Urinary bladder (tissue), 4 donors: Measurements from ENCODE around the gene ULBP1. TPM values are rescaled to one million over a fixed set of nuclear protein-coding genes. Genes with fewer than 3 reads are reported as not detected.
"Not testable (repeated sequence)": the region's sequence is repeated elsewhere in the genome, so short reads cannot be mapped to it uniquely, and the experiment has no call there.

Source experiments
- DNase-seq: peaks from one replicate; pipeline ENCODE4 v3.0.0-alpha.2; 2015; ENCODE audit errors: extremely low spot score
- H3K27ac ChIP-seq: one replicate; pipeline ENCODE4 v1.5.1; 2013; ENCODE audit warnings: low read depth, mild to moderate bottlenecking, moderate library complexity
- H3K36me3 ChIP-seq: one replicate; pipeline ENCODE4 v1.6.1; 2013; ENCODE audit warnings: mild to moderate bottlenecking, moderate library complexity; ENCODE audit not compliant: insufficient read depth
- H3K4me1 ChIP-seq: one replicate; pipeline ENCODE4 v1.6.1; 2013; ENCODE audit warnings: mild to moderate bottlenecking, moderate library complexity; ENCODE audit not compliant: insufficient read depth
- H3K4me3 ChIP-seq: one replicate; pipeline ENCODE4 v1.5.1; 2013; ENCODE audit warnings: low read depth, low read length
- WGBS: extraction: QIAGEN DNeasy Blood & Tissue Kit; methylation state at CpG from one replicate; pipeline ENCODE4 v1.1.7; 2013; 5-methylcytosine and 5-hydroxymethylcytosine counted together
- polyA plus RNA-seq: library from polyadenylated mRNA; stranded (reverse); fragments of 200-250 nt; gene quantifications from one replicate; pipeline ENCODE4 v1.2.3, GENCODE V29; 2013
- total RNA-seq: library from RNA; depleted of rRNA; stranded (reverse); fragments of >200 nt; gene quantifications from one replicate; pipeline ENCODE4 v1.2.3, GENCODE V29; 2014
- donor health status: healthy with polysubstance abuse.
- donor health status: healthy.

Gene ULBP1
- total and polyA plus RNA-seq, 2 donors: 0.03 to 0.16 TPM

DNA sequence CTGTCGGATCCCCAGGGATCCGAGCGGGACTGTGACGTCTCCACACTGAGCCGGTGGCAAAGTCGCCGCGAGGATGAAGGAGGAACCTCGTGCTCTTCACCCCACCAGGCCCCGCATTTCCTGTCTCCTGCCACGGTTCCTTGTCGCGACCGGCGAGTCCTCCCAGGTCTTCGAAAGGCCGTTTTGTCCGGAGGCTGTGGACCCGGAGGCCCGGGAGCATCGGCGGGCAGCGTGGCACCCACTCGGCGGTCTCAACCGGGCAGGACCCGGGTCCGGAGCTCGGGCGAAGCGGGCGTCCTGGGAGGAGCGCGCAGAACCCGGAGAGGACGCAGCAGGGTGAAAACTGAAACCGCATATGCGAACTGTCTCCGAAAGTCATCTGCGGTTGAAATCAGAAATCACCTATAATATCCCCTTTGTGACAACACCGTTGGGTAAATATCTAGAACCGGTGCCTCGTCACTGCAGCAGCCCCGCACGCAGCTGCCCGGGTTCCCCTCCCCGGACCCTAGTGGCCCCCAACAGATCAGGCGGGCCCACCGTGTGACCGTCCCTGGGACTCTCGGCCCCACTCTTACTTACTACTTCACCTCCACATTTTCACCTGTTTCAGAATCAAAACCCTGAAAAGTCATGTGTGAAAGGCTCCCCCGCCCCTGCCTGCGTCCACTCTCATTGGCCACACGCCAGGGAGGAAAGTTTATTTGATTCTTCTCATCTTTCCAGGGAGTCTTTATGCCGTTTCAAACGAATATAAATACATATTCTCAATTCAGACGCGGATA is 25.0 kb upstream of the ULBP1 start:
- Histone ChIP-seq H3K4me3 (peak overlapping the region; percentile 32), H3K4me1 (peaks cover 3% of the 10 kb centered on the region), H3K36me3 (no peaks in the 10 kb centered on the region), H3K27ac (no peak overlapping the region)
- no peak for DNase-seq
- WGBS: 2% methylated on average over 58 of the region's 58 CpGs

GRCh38 chr6:149939356-149939648 is 24.4 kb upstream of the ULBP1 start:
- Histone ChIP-seq H3K27ac (no peak overlapping the region), H3K36me3 (no peaks in the 10 kb centered on the region), H3K4me1 (peaks cover 3% of the 10 kb centered on the region), H3K4me3 (no peak overlapping the region)
- 24% methylated on average over 5 of the region's 5 CpGs for WGBS
- DNase-seq: no peak

GRCh38 chr6:149939909-149940671 is 23.7 kb upstream of the ULBP1 start:
- Histone ChIP-seq H3K4me3 (no peak overlapping the region), H3K36me3 (no peaks in the 10 kb centered on the region), H3K27ac (no peak overlapping the region), H3K4me1 (peaks cover 3% of the 10 kb centered on the region)
- no peak for DNase-seq
- WGBS: 16% methylated on average over 6 of the region's 6 CpGs

DNA sequence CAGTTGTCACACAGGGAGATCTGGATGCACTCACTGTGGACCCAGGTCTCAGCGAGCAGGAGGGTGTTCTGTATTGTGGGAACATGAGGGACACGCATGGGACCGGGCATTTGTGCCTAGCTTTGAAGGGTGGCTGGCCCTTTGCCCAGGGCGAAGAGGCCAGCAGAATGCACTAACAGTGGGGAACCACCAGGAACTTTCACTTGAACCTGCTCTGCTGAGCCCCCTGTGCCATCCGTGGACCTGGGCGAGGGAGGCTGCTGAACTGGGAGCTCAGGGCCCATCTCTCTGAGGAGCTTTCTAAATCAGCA is 23.1 kb upstream of the ULBP1 start:
- Histone ChIP-seq H3K36me3 (no peaks in the 10 kb centered on the region), H3K4me3 (no peak overlapping the region), H3K4me1 (peaks cover 3% of the 10 kb centered on the region), H3K27ac (no peak overlapping the region)
- WGBS: 29% methylated on average over 6 of the region's 6 CpGs
- DNase-seq: no peak

GRCh38 chr6:149941583-149942460 is 21.9 kb upstream of the ULBP1 start, which contains the start of gene ULBP2:
TSS of gene ULBP2 (plus strand) at chr6:149942014. CDS start at chr6:149942073, 59 bp downstream.
- peak; percentile 59 for DNase-seq
- Histone ChIP-seq H3K27ac (no peak within 1 kb of the TSS), H3K4me3 (peak within 1 kb of the TSS; percentile 35), H3K4me1 (peaks cover 3% of the 10 kb centered on the region), H3K36me3 (no peaks in the 10 kb centered on the region)
- under 1% methylated on average over 62 of the region's 62 CpGs for WGBS

- 20% methylated on average over 13 of the region's 13 CpGs for WGBS
- DNase-seq: no peak
- H3K4me3 ChIP-seq: no peak overlapping the region
- H3K27ac ChIP-seq: no peak overlapping the region
- peaks cover 3% of the 10 kb centered on the region for H3K4me1 ChIP-seq
- no peaks in the 10 kb centered on the region for H3K36me3 ChIP-seq
Observed at GRCh38 chr6:149942461-149942829, 21.3 kb upstream of the ULBP1 start.

DNA sequence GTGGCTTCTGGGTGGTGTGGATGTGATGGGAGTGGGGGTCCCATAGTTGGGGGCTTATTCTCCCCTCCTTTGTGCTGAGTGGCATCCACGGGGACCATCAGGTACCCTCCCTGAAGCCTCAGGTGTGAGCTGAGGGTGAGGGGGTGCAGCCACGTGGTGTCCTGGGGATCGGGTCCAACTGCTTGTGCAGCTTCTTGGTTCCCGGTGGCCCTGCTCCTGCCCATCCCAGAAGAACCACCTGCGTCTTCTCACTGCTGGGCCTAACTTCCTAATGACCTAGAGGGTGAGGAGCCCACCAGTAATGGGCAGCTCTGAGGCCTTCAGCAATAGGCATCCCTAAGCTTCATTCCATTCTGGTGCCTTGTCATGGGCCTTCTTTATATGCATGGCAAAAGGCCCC is 20.4 kb upstream of the ULBP1 start:
- H3K27ac ChIP-seq, H3K4me3 ChIP-seq, DNase-seq, H3K36me3 ChIP-seq, H3K4me1 ChIP-seq: not testable (repeated sequence)
- whole genome bisulfite sequencing: 76% methylated on average over 5 of the region's 5 CpGs

DNA sequence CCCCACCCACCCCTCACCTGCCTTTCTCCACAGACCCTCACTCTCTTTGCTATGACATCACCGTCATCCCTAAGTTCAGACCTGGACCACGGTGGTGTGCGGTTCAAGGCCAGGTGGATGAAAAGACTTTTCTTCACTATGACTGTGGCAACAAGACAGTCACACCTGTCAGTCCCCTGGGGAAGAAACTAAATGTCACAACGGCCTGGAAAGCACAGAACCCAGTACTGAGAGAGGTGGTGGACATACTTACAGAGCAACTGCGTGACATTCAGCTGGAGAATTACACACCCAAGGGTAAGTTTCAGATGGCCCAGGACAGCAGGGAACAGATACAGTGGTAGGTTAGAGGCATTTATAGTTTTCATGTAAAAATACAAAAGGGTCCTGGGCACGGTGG is 18.5 kb upstream of the ULBP1 start:
- H3K36me3 ChIP-seq, H3K4me3 ChIP-seq, DNase-seq, H3K27ac ChIP-seq, H3K4me1 ChIP-seq: not testable (repeated sequence)
- 87% methylated on average over 5 of the region's 6 CpGs for WGBS

DNA sequence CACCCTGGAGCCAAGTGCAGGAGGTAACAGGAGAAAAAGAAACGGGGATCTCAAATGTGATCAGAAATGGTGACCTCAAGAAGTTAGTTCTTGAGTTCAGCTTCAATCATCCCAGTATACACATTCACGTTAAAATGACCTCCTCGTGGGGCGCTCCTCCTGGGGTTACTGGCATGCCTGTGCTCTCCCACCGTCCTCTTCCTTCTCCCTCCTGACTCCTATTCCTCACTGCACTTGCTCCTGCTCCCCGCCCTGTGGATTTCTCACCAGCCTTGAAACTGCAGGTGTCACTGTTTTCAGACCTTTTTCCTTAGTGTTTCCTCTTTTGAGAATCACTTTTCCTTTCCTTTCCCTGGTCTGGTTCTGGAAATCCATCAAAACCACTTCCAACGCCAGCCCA is 17.1 kb upstream of the ULBP1 start:
- not testable (repeated sequence) for DNase-seq, H3K4me3 ChIP-seq

GRCh38 chr6:149947533-149947932 is 16.2 kb upstream of the ULBP1 start:
- not testable (repeated sequence) for H3K36me3 ChIP-seq, H3K4me1 ChIP-seq, H3K27ac ChIP-seq, H3K4me3 ChIP-seq, DNase-seq
- no CpG with 5 or more reads among the region's 1 CpG for WGBS

More for the DNA sequence above, 17.1 kb upstream of the ULBP1 start:
- H3K36me3 ChIP-seq, H3K4me1 ChIP-seq, H3K27ac ChIP-seq: not testable (repeated sequence)
- WGBS: 51% methylated on average over 7 of the region's 7 CpGs

GRCh38 chr6:149948011-149948410 is 15.7 kb upstream of the ULBP1 start:
- no peak for DNase-seq
- Histone ChIP-seq H3K4me3 (no peak overlapping the region), H3K4me1 (no peaks in the 10 kb centered on the region), H3K27ac (no peak overlapping the region), H3K36me3 (no peaks in the 10 kb centered on the region)
- WGBS: 69% methylated on average over 1 of the region's 1 CpG

GRCh38 chr6:149948616-149949015 is 15.1 kb upstream of the ULBP1 start:
- 74% methylated on average over 5 of the region's 5 CpGs for WGBS
- Histone ChIP-seq H3K4me1 (no peaks in the 10 kb centered on the region), H3K36me3 (no peaks in the 10 kb centered on the region), H3K4me3 (no peak overlapping the region), H3K27ac (no peak overlapping the region)
- no peak for DNase-seq

GRCh38 chr6:149950423-149950822 is 13.3 kb upstream of the ULBP1 start:
- H3K27ac ChIP-seq: no peak overlapping the region
- no peaks in the 10 kb centered on the region for H3K36me3 ChIP-seq
- no peak for DNase-seq
- 43% methylated on average over 8 of the region's 8 CpGs for WGBS
- H3K4me3 ChIP-seq: no peak overlapping the region
- no peaks in the 10 kb centered on the region for H3K4me1 ChIP-seq

DNA sequence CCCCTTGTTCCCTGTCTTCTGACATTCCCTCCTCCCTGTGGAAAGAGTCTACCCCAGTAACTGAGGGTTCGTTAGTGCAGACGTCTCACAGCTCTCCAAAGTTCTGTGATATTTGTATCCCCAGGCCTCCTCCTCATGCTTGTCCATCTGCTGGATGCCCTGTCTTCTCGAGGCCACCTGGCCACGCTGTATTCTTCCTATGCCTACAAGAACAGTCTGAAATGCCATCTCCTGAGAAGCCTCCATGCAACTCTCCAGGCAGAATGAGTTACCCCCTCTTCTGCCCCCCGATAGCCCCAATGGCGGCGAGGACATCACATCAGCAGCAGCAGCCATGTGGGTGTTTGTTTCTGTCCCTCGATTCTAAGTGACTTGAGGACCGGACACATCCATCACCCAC is 12.6 kb upstream of the ULBP1 start:
- WGBS: 77% methylated on average over 9 of the region's 9 CpGs
- DNase-seq: no peak
- H3K36me3 ChIP-seq: no peaks in the 10 kb centered on the region
- H3K4me3 ChIP-seq: no peak overlapping the region
- no peak overlapping the region for H3K27ac ChIP-seq
- no peaks in the 10 kb centered on the region for H3K4me1 ChIP-seq
